Stomach smooth muscle (tissue), 2 donors: ENCODE data around the gene PBLD.
A peak's percentile ranks its signal among the peaks of the same experiment; 100 is the strongest.

Experiments
- H3K27ac ChIP-seq: one replicate; pipeline ENCODE4 v1.7.0; 2013; ENCODE audit warnings: mild to moderate bottlenecking, low read length, inconsistent platforms
- H3K27me3 ChIP-seq, 2 donors: one replicate each; pipeline ENCODE4 v1.7.0; 2013; ENCODE audit warnings: low read length in 2 of 2; ENCODE audit not compliant: insufficient read depth in 2 of 2, control insufficient read depth in 1 of 2
- H3K36me3 ChIP-seq, 2 donors: one replicate each; pipeline ENCODE4 v1.7.0; 2013; ENCODE audit warnings: low read length in 2 of 2; ENCODE audit not compliant: control insufficient read depth in 2 of 2, insufficient read depth in 2 of 2
- H3K4me1 ChIP-seq: one replicate; pipeline ENCODE4 v1.7.0; 2013; ENCODE audit warnings: low read length; ENCODE audit not compliant: control insufficient read depth, insufficient read depth
- H3K4me3 ChIP-seq, 2 donors: one replicate each; pipeline ENCODE4 v1.7.0; 2013; ENCODE audit warnings: low read length in 2 of 2
- H3K9ac ChIP-seq, 2 donors: one replicate each; pipeline ENCODE4 v1.7.0; 2013; ENCODE audit warnings: low read length in 2 of 2, mild to moderate bottlenecking in 1 of 2
- H3K9me3 ChIP-seq, 2 donors: one replicate each; pipeline ENCODE4 v1.7.0; 2013; ENCODE audit warnings: low read length in 2 of 2; ENCODE audit not compliant: control insufficient read depth in 2 of 2
- donor health status: healthy.
- donor health status: Pancreatic carcinoma.

Gene PBLD

DNA sequence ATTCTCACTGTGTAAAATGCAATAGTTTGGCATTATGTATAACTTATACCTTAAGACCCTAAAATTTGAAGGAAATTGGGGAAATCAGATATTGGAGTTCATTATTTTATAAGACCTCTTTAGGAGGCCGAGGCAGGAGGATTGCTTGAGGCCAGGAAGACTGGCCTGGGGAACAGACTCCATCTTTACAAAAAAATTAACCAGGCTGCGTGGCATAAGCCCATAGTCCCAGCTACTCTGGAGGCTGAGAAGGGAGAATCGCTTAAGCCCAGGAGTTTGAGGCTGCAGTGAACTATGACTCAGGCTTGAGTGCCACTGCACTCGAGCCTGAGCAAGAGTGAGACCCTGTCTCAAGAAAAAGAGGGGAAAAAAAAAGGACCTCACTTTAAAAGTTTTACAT, 14.0 kb upstream of the PBLD start:
- no peak overlapping the region for H3K27ac ChIP-seq
- no peaks in the 10 kb centered on the region for H3K27me3 ChIP-seq
- H3K4me1 ChIP-seq, result no peaks in the 10 kb centered on the region
- H3K9me3 ChIP-seq, result no peaks in the 10 kb centered on the region
- no peak overlapping the region for H3K9ac ChIP-seq
- H3K4me3 ChIP-seq, result no peak overlapping the region
- H3K36me3 ChIP-seq, result peaks cover 8 to 17% of the 10 kb centered on the region in 2 donors

DNA sequence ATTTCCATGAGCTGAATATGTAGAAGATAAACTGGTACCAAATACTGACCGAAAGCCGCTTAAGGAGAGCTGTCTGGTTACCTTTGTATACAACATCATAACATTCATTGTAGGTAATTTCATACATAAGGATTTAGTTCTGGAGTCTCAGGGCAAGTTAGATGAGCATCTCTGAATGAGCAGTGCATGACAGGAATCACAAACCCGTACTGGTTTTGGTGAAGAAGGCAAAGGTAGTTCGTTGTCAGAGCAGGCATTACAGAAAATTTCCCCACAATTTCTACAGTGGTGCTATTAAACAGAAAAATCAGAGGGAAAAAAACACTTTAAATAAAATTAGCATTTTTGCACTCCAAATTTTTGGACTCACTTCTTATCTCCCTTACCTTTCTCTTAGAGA, 12.9 kb upstream of the PBLD start:
- Histone ChIP-seq H3K27me3 (no peaks in the 10 kb centered on the region), H3K9me3 (no peaks in the 10 kb centered on the region), H3K9ac (no peak overlapping the region), H3K4me3 (no peak overlapping the region), H3K4me1 (no peaks in the 10 kb centered on the region), H3K27ac (no peak overlapping the region), H3K36me3 (peaks cover 18 to 25% of the 10 kb centered on the region in 2 donors)

DNA sequence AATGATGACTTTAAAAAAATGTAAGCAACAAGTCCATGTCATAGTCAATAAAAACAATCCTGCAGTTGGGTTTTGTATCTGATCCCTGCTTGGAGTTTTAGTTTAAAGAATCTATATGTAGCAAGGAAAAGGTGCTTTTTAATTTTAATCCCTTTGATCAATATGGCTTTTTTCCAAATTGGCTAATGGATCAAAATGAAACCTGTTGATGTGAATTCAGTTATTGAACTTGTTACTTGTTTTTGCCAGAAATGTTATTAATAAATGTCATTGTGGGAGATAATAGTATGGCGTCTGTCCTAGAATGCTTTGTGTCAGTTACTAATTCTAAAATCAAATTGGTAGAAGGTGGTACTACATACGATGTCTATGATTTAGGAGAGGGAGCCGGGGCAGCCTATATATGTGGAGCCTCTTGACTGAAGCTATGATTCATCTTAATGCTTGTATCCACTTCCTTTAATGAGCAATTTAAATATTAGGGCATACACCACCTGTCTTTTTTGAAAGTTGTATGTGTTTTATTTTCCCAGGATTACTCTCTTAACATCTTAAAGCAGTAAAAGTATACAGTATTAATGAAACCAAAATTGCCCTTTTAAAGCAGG, 10.3 kb upstream of the PBLD start:
- no peak overlapping the region for H3K4me3 ChIP-seq
- H3K9ac ChIP-seq, result no peak overlapping the region
- H3K9me3 ChIP-seq, result no peaks in the 10 kb centered on the region
- no peaks in the 10 kb centered on the region for H3K27me3 ChIP-seq
- no peaks in the 10 kb centered on the region for H3K4me1 ChIP-seq
- no peak overlapping the region for H3K27ac ChIP-seq
- peaks cover 35 to 44% of the 10 kb centered on the region in 2 donors for H3K36me3 ChIP-seq

DNA sequence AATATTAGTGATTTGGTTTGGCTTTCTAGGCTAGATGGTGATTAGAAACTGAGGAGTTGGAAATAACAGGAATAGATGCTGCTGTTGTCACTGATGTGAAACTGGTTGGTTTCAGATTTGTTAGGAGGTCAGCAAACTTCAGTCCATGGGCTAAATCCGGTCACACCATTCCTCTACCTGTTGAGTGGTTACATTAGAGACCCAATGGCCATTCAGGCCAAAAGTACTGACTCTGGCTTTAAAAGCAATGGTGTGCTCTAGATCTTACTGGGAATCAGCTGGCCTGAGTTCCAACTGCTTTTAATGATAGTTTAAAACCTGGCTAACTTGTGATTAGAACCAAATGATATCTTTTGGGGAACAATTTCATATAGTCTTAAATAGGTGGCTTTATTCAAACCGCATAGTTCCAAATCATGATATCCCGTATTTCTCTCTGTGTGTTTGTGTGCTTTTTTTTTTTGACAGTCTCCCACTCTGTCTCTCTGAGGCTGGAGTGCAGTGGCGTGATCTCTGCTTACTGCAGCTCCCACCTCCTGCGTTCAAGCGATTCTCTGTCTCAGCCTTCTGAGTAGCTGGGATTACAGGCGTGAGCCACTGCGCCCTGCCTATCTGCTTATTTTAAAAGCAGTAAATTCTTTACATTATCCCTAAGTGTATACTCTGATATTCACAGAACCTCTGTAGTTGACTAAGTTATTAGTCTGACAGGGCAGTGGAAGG, 7.8 kb upstream of the PBLD start:
- H3K4me1 ChIP-seq, result peaks cover 17% of the 10 kb centered on the region

DNA sequence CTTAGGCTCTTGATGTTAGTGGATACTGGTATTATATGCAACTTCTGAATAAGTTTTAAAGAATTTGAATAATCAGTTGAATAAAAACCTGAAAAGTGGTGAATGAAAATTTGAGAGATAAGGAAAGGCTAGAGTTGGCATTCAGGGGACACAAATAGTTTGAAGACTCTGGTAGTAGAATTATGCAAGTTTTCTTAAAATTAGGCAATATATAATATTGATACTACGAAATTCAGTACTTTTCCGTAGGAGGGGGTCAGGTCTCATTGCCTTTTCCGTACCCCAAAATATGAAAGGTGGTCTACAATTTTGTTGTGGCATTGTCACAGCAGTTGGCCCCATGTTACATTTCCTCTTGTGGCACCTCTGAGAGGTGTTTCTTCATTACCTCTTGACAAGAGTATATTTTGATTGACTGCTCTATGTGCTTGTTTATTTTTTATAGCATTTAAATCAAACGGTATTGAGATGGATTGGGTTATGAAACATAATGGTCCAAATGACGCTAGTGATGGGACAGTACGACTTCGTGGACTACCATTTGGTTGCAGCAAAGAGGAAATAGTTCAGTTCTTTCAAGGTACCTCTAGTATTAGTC, 4.1 kb upstream of the PBLD start:
- H3K4me3 ChIP-seq, result no peak overlapping the region
- H3K36me3 ChIP-seq, result peaks cover 26 to 33% of the 10 kb centered on the region in 2 donors
- H3K27me3 ChIP-seq, result no peaks in the 10 kb centered on the region
- H3K27ac ChIP-seq, result no peak overlapping the region
- no peaks in the 10 kb centered on the region for H3K9me3 ChIP-seq
- no peak overlapping the region for H3K9ac ChIP-seq
- H3K4me1 ChIP-seq, result peaks cover 17% of the 10 kb centered on the region

More for the DNA sequence above, 7.8 kb upstream of the PBLD start:
- H3K9ac ChIP-seq, result no peak overlapping the region
- H3K27me3 ChIP-seq, result no peaks in the 10 kb centered on the region
- no peak overlapping the region for H3K4me3 ChIP-seq
- H3K36me3 ChIP-seq, result peaks cover 33 to 40% of the 10 kb centered on the region in 2 donors
- H3K9me3 ChIP-seq, result no peaks in the 10 kb centered on the region
- H3K27ac ChIP-seq, result no peak overlapping the region

DNA sequence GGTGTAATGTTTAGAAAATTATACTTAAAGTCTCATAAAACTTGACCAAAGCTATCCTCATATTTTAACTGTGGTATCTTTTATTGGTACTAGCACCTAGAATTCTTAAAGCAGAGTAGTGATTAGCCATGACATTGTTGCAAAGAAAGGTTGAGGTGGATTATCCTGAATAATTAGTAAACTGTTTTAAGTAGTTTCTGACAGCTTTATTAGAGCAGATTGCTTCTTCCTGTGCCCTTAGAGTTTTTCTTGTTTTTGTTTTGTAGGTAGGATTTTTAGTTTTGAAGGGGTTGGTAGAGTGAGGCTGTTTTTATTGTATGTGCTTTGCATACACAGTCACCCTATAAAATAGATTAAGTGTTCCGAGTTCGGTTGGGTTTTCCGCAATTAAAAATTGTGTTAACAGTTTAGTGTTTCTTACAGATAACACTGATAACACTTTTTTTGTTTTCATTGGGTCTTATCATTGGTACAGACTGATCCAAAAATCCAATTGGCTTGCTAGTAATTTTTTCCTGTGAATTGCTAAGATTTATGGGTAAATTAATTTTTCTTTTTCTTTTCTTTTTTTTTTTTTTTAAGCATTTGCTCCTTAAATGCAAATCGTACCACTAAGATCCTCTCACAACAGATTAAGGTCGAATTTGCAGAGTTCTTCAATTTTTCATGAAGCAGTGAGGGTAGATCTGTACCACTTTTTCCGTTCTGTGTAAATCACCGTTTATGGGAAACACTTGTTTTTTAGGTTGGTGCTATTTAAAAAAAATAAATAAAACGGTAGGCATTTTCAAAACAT, 2.1 kb upstream of the PBLD start:
- H3K4me1 ChIP-seq, result peaks cover 26% of the 10 kb centered on the region
- no peaks in the 10 kb centered on the region for H3K27me3 ChIP-seq
- peak overlapping the region; percentile 93 to 95 for H3K4me3 ChIP-seq
- peaks cover 11 to 14% of the 10 kb centered on the region in 2 donors for H3K36me3 ChIP-seq
- H3K9me3 ChIP-seq, result no peaks in the 10 kb centered on the region
- H3K9ac ChIP-seq, result peak overlapping the region in 1 of 2 donors; percentile 100
- H3K27ac ChIP-seq, result no peak overlapping the region

DNA sequence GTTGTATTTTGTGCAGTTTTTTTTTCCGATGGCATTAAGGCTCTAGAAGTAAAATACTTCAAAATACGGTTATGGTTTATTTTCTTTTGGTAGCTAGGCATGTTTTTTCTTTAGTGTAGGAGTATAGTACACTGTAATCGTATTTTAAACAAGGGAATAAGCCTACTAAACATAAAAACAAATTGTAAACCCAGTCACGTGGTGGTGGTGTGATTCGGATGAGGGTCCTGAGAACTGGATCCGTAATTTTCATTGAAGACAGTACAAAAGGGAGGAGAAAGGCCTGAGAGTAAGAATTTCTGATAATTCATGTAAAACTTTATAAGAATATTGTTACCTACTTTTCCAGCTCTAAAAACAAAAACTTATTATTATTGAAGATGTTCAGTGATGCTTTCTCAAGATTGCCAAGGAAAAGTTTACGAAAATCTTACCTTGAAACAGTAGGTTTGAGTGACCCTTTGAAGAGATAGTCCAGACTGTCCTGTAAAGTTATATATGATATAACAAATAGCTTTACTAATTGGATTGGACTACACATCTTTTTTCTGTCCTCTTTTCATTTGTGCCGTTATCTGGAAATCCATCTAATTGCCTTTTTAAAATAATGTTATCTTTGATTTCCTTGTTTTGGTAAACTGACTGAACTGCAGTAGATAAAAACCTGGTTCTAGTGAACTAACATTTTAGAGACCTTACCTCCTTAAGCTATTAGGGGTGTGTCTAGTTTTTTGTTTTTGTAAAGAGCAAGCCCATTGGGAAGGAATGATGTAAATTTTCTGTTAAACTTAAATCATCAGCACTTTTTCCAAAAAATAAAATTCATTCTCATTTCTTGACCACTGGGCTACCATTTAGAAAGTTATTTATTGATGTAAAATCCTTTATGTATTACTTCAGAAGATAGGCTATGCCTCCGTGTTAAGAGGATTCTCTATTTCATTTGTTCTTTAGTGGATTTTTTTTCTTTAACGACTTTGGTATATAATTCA, 1.0 kb upstream of the PBLD start:
- peak overlapping the region; percentile 93 to 95 for H3K4me3 ChIP-seq
- H3K9me3 ChIP-seq, result no peaks in the 10 kb centered on the region
- H3K9ac ChIP-seq, result peak overlapping the region; percentile 99 to 100
- peaks cover 26% of the 10 kb centered on the region for H3K4me1 ChIP-seq
- H3K27ac ChIP-seq, result peak overlapping the region; percentile 98
- peaks cover 5% of the 10 kb centered on the region in 2 donors for H3K36me3 ChIP-seq
- no peaks in the 10 kb centered on the region for H3K27me3 ChIP-seq

DNA sequence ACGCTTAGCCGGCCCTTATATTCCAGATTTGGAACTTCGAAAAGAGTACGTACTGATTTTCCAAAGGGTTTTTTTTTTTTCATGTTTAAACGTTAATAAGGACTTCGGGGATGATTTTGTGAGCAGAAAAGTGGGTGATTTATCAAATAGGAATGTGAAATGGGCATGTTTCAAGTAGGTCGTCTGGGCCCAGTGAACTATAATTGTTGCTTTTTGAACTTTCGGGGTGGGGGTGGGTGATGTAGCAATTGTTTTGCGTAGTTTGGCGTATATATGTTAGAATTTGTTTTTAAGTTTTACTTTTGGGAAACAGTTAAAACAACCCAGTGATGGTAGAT, 299 bp upstream of the PBLD start:
- H3K27ac ChIP-seq, result peak overlapping the region; percentile 98
- H3K27me3 ChIP-seq, result no peaks in the 10 kb centered on the region
- H3K4me3 ChIP-seq, result peak overlapping the region; percentile 93 to 95
- no peaks in the 10 kb centered on the region for H3K36me3 ChIP-seq
- H3K9ac ChIP-seq, result peak overlapping the region; percentile 99 to 100
- H3K4me1 ChIP-seq, result peaks cover 26% of the 10 kb centered on the region
- H3K9me3 ChIP-seq, result no peaks in the 10 kb centered on the region

DNA sequence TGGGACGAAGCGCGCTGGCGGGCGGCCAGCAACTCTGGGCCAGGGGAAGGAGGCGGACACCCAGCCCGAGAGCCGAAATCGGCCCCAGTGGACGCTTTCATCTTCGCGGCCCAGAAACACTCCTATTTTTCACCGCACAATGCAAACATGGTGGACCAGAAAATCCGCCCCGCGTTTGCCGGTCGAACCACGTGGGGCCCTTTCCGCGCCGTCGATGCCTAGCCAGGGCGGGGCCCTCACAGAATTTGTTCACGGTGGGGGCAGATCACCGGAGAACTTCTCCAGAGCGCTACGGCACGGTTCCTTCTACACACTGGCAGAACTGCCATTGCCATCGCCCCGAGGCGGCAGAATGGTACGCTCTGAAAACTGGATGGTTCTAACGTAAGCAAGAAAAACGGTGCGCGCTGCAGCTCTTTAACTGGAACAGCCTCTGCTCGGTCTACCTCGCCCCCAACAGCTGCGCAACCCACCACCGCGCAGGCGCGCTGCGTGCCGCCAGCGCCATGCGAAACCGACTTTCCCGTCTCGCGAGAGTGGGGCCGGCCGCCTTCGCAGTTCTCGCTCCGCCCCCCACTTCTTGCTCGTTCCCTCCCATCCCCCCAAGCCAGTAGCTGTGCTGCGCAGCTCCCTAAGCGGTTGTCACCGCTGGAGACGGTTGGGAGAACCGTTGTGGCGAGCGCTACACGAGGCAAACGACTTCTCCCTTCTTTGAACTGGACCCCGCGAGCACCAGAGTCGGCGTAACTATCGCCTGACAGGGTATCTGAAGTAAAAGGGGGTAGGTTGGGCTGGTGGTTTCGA, 1.1 kb downstream of the PBLD start, which contains the start of gene HNRNPH3:
Gene HNRNPH3, plus strand, starts transcription at position 610 of the 804 bp plus-strand sequence. CDS start 5,158 bp downstream, outside the sequence.
- Histone ChIP-seq H3K27me3 (no peaks in the 10 kb centered on the region), H3K36me3 (no peaks in the 10 kb centered on the region), H3K27ac (peak within 1 kb of the TSS; percentile 98), H3K4me1 (peaks cover 17% of the 10 kb centered on the region), H3K4me3 (peak within 1 kb of the TSS; percentile 93 to 95), H3K9me3 (no peaks in the 10 kb centered on the region), H3K9ac (peak within 1 kb of the TSS; percentile 99 to 100)
